Suppressor macrophage (primary cell): Measurements from ENCODE around the gene SH3BGRL3.

Experiments
- DNase-seq, 4 experiments: peaks; one replicate each; pipeline ENCODE4 v3.0.0-alpha.2; 2020 to 2022

Gene SH3BGRL3

DNA sequence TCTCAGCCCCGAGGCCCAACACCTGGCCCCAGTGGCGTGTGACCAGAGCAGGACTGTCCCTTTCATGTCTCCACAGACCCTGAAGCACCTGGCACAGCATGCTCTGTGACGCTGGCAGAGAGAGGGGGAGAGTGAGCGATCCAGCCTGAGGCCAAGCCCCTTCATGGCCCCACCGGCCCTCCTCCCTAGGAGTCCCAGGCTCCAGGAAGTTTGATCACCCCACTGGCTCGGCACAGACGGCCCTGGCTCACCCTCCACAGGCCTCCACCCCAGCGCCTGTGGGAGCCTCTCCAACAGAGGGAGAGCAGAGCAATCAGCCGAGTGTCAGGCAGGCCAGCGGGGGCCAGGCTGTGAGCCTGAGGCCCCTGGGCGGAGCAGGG lies 11.0 kb downstream of the SH3BGRL3 start:
- DNase-seq, result no peak

DNA sequence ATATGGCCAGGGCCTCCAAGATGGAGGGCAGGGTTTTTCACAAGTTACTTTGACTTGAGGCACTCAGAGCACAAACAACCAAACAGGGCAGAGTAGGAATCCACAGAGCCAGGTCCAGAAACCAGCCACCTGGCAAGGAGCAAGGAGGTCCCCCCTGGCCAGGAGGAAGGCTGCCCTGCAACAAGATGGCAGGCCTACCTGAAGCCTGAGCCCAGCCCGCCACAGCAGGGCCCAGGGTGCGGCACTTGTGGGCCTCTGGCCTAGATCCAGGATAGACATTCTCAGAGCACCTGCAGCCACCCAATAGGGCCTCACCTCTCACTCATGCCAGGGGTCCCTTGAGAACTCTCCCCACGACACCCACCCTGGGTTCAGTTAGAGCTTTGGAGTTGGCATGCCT lies 11.5 kb downstream of the SH3BGRL3 start:
- DNase-seq, result no peak

DNA sequence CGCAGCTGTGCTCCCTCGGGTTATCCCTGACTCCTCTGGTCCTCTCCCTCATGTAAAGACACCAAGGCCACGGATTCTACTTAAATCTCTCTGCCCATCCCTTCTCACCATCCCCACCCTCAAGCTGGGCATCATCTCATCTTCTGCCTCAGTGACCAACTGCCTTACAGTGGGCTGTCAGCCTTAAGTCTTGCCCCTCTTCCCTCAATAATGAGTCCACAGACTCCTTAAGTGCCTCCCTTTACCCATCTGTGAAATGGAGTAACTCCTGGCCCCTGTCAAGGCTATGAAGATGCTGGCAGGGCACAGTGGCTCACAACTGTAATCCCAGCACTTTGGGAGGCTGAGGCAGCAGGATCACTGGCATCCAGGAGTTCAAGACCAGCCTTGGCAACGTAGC lies 12.1 kb downstream of the SH3BGRL3 start:
- DNase-seq, result no peak

DNA sequence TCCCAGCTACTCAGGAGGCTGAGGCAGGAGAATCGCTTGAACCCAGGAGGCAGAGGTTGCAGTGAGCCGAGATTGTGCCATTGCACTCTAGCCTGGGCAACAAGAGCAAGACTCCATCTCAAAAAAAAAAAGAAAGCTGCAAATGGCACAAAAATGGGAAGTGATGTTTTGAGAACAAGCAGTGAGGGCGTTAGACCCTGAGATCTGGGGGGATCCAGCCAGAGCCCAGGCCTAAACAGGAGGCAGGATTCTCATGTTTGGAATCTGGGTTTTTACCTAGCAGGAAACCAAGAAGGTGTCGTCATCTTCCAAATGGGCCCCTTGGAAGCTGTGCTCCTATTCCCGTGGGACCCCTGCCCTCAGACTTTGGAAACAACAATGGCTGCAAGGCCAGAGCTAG lies 12.8 kb downstream of the SH3BGRL3 start:
- peak in 3 of 4 experiments; percentile 29 to 48 (median 39) for DNase-seq

DNA sequence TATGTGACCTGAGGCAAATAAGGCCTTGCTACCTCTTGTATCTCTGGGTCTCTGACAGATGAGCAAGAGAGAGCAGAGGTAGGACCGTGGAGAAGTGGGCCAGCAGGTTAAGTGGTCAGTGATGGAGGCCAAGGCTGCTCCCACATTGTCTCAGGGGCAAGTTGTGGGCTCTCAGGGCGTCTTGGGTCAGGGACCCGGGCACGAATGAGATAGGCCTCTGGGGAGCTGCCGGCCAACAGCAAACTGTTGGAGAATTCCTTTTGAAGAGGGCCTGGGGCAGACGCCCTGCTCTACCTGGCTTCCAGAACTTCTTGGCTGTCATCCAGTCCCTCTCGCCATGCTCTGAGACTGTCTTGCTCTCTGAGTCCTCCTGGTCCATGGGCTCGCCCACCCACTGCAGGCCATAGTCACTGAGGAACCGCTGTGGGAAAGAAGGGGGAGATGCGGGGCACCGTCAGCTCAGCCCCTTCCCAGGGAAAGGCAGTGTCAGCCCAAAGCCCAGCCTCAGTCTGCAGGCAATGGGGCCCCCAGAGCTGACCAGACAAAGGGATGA lies 14.1 kb downstream of the SH3BGRL3 start:
- DNase-seq, result no peak

DNA sequence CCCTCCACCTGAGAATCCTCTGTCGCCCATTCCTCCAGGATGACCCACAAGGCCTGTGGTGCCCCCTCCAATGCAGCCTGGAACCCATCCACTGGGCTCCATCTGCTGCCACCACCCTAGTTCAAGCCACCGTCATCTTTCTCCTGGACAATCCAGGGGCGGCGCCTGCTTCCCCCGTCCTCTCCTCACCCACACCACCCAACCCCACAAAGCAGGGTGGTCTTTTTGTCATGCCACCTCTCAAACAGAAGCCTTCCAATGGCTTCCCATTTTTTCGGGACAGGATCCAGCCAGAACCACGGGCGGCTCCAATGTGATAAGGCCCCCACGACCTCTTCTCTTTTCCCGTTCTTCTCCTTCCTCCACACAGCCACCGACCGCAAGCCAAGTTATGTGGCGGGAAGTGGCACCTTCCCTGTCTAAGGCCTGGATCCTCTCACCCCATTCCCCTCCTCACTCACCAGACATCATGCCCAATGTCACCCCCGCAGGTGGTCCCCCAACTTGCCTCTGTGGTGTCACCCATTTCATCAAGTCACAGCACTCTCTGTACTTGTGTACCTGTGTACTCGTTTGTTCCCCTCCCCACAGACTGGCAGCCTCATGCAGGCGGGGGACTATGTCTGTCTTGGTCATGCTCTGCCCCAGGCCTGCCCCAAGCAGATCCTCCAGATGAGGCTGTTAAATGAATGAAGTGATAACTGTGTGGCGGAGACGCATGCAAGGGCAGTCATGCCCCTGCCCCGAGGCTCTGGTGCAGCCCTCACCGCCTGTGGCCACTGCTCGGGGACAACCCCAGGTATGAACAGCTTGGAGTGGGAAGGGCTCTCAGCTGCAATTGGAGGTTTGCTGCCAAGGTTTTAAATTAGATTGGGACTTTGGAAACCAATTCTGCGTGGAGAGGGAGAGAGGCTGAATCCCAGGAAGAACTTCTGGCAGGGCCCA lies 15.6 kb downstream of the SH3BGRL3 start:
- DNase-seq, result no peak

DNA sequence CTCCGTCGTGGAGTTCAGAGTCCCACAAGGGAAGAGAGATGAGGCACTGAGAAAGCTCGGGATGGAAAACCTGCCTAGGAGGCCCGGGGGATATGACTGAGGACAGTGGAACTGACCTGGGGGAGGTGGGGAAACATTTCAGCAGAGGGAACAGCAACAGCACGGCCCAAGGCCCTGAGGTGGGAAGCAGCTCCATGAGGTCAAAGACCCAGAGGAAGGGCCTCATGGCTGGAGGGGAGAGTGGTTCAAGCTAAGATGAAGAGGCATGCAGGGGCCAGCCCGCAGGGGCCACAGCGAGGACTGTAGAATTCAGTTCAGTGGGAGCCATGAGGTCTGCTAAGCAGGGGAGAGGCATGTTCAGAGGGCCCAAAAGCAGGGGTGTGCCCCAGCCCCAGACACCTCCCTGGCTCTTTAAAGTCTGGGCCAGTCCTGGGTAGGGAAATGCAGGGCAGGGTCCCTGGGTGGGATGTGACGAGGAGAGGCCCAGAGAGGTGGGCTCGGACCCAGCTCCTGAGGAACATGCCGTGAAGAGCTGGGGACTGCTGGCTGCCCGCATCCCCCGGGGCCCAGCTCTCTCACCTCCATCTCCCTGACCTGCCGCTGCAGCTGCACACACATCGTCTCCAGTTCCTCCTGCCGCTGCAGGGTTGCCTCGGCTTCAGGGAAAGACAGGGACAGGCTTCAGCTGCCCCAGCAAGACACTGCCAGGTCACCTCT lies 16.6 kb downstream of the SH3BGRL3 start:
- DNase-seq, result no peak

DNA sequence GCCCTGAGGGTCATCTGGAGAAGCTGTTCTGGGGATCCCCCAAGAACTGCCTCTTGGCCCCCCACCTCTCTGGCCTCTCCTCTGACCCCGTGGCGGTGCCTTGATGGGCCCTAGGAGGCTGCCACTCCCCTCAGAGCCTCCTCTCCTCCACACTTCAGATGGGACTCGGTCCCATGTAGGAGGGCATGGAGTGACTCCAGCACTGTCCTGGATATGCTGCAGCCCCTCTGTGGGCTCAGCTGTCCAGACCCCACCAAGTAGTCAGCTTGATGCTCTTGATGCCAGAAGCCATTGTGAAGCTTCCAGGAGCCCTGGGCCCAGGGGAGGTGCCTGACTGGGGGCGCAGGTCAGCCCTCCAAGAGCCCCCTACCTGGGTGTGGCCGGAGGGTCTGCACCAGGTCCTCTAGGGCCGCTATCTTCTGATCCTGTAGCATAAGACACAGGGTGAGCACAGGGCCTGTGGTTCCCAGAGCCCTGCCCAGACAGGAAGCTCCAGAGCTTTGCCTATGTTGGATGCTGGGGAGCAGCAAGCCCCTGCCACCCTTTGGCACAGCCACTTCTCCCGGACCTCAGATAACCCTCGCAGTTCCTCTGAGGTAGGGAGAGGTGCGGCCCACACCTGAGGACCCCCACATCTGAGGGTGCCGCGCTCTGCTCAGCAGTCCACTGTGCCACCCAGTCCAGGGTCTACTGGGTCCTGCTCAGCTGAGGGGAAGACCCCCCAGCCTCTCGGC lies 17.3 kb downstream of the SH3BGRL3 start:
- DNase-seq, result no peak

DNA sequence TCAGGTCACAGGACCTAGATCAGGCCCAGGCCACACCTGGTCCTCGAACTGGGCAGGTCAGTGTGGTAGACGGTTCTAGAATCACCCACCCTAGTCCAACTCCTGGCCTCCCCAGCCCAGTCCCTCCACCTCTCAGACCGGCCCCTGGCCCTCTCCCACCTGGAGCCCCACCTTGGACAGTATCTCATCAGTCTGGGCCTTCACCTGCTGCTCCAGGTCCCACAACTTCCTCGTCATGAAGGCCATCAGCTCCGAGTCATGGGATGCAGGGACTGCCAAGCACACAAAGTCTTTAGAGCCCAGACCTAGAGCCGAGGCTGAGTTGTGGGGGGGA lies 17.9 kb downstream of the SH3BGRL3 start:
- no peak for DNase-seq

DNA sequence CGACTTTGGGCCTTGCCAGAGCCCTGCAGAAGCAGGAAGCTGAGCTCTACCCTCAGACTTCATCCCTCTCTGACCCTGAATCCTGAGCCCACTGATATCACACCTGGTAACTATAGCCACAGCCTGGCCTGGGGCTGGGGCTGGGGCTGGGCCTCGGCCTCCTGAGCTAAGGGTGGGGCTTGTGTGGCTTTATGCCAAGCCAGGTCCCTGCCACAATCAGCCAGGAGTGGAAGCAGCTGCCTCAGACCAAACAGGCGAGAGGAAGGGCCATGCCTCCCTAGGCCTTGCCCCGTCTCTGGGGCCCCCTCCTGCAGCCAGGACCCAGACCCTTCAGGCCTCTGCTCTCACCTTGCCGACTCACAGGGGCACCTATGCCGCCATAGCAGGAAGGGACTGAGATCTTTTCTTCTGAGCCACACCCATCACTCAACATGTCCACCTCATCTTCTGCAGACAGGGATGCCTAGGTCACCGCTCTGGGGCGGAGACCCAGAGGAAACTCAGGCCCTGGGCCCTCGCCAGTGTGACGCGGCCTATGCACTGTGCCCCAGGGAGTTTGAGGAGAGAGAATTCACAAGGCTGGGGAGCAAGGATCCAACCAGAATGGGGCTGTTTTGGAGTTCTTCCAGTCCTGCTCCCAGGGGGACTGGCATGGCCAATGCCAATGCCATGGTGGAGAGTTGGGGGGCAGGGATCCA lies 20.8 kb downstream of the SH3BGRL3 start:
- DNase-seq, result no peak

DNA sequence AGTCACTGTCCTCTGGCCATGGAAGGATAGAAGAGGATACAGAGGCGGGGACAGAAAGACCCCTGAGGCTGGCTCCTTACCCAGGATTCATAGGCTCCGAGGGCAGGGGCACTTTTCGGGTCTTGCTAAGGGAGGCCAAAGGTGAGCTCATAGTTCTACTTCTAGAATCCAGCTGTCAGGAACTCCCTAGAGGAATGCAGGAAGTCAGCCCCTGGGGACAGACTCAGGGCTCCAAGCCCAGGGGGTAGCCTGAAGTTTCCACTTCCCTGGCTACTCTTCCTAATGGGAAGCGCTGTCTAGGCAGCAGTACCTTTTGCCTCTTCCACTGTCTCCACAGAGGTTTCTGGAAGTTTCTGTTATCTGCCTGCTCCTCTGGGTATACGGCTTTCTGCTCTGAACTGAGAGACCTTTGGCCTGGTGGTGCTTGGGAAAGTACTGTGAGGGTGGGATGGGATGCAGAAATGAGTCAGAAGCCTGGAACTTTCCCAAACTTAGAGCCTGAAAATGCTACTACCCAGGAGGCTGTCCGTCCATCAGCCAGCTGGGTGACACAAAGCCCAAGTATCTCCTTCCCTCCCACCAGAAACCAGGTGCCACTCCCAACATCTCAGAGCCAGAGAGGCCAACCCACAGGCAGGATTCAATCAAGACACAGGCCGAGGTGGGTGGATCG lies 23.0 kb downstream of the SH3BGRL3 start:
- peak in 2 of 4 experiments; percentile 28 to 37 for DNase-seq

DNA sequence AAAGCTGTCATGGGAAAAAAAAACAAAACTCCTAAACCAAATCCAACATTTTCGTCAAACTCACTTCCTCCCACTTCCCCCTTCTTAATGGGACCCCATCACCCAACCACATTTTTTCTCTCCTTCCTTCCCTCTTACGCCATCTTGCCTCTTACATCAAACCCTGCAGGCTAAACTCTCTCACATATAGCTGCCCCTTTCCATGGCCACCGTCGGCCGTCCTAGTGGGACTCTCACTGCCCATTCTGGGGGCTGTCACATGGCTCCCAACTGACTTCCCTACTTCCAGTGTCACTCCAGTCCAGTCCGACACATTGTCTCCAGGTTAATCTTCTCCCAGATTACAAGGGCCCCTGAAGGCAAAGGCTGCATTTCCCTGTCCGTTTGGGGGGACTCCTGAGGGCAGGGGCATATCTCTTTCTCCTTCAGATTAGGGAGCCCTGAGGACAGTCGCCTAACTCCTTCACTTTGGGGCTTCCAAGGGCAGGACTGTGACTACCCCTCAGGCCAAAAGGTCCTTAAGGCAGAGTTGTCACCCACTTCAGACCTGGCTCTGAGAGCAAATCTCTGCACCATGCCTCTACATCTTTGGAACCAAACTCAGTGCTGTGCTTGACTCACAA lies 25.9 kb downstream of the SH3BGRL3 start:
- DNase-seq, result peak; percentile 61 to 75 (median 71)

DNA sequence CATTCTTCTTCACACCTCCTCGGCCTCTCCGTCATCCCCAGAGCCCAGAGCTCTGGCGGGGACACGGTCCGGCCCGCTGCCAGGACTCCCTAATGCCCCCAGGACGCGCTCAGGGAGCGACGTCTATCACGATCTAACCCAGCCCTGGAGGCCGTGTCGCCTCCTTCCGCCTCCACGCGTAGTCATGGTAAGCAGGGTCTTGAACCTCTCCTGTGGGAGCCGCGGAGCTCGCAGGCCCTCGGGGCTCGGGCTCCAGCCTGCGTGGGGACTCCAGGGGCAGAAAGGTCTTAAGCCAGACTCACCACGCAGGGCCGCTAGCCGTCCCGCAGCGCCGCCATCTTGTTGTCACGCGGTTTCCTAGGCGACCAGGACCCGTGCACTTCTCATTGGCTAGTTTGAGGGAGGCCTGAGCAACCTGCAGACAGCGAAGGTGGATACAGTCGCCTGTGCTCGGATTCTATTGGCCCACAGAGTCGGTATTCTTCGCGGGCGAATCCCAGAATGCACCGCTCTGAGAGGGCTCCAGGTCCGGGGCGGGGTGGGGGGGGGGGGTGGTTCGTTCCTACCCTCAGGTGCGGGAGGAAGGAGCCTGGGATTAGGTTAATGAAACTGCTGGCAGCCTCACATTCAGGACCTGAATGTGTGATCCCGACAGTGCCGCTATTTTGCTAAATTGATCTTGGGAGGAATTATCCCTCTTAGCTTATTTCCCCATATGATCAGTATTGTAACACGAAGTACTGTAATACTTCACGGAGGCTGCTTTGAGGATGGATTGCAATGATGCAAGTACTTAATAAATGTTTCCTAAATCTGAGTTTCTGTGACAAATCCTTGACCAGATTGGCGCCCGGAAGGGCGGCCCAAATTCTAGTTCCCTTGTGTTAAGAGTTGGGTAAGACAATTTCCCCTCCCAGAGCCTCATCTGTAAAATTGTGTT lies 26.7 kb downstream of the SH3BGRL3 start, which contains the start of gene UBXN11:
Gene UBXN11 (minus strand): TSS at position 347 of the 940 bp plus-strand sequence. CDS start 3,753 bp downstream, outside the sequence.
- DNase-seq, result peak; percentile 92 to 96 (median 94)

DNA sequence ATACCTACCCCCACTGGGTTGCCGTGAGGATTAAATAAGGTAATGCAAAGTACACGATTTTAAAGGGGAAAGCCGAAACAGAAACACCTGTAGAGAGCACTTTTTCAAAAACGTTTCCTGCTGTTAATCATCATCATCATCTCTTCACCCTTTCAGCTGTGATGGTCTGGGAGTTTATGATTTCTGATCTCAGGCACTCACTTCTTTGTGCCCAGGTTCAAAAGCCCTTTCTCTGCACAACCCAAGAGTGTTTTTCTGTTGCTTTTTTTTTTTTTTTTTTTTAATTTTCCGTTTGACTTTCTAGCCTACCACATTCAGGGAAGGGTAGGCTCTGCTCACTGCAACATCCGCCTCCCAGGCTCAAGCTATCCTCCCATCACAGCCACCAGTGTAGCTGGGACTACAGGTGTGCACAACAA lies 27.5 kb downstream of the SH3BGRL3 start:
- DNase-seq, result no peak

DNA sequence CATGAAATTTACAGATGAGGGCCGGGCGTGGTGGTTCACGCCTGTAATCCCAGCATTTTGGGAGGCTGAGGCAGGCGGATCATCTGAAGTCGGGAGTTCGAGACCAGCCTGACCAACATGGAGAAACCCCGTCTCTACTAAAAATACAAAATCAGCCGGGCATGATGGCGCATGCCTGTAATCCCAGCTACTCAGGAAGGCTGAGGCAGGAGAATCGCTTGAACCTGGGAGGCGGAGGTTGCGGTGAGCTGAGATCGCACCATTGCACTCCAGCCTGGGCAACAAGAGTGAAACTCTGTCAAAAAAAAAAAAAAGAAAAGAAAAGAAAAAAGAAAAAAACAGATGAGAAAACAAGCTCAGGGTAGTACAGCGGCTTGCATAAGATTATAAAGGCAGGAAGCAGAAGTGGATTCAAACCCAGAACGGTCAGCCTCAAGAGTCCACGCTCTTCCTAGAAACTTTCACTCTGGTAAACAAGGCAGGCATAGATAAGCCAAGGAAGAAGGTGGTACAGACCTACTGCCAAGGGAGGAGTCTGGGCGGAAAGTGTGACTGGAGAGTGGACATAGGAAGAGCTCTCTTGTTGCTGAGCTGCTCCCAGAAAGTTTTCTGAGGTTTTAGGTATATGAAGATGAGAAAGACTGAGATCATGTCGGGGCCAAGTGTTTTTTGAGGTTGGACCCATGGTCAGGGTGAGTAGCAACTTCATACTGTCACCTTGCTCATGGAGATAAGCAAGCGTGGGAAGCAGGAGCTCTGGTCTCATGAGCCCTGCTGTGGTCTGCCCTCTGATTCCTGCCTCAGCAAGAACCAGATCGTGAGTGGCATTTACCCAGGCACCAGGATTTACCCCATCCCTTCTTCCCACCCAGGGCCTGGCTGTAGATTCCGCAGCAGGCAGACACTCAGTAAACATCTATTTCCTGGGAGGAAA lies 28.3 kb downstream of the SH3BGRL3 start:
- peak; percentile 30 to 64 (median 56) for DNase-seq

DNA sequence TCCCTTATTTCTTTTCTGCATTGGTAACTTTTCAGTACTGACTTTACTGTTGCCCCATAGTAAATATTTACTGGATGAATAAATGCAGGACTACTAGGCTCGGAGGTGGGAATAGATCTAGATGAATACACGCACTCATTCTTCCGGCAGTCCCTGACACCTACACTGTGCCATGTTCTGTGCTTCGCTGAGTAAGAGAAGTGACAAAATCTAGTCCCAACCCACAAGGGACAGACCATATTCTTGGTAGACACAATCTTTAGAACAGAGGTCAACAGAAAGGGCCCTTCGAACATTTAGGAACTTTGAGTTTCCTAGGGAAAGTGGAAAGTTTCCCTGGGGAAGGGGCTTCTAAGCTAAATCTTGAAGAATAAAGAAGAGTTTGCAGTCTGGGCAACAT lies 34.6 kb downstream of the SH3BGRL3 start:
- peak in 3 of 4 experiments; percentile 49 to 60 (median 51) for DNase-seq

DNA sequence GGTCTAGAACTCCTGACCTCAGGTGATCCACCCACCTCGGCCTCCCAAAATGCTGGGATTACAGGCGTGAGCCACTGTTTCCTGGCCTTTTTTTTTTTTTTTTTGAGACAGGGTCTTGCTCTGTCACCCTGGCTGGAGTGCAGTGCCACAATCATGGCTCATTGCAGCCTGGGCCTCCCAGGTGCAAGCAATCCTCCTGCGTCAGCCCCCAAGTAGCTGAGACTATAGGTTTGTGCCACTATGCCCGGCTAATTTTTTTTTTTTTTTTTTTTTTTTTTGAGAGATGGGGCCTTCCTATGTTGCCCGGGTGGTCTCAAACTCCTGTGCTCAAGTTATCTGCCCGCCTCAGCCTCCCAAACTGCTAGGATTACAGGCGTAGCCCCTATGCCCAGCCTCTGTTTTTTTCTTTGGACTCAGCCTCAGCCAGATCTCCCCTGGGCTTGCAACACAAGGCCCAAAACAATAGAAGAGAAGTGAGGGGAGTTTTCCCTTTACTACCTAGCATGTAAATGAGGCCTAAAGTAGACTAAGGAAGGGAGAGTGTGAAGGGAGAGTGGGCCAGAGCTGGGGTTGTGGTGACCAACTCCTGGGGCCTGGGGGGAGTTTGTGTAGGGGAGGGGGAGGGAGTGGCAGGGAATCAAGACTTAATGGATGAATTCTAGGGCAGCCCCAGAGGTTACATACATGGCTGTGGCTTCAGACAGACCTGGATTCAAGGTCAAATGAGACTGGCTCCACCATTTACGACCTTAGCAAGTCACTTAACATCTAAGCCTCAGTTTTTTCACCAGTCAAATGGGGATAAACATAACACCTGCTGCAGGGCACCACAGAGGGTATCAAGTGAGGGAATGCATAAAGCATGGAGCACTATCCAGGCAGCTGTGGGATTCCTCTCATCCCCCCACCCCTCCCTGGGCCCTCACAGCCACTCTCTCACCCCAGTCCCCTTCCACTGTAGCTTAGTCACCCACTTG lies 36.3 kb downstream of the SH3BGRL3 start:
- DNase-seq, result peak in 1 of 4 experiments; percentile 1
